Ishikawa (cell line): ENCODE data around the gene RPS6KA2.

Source experiments
- CEBPB ChIP-seq: IDR thresholded peaks from 2 replicates; pipeline ENCODE4 v1.6.1; 2012
- CREB1 ChIP-seq: IDR thresholded peaks from 2 replicates; pipeline ENCODE4 v1.6.1; 2012; ENCODE audit warnings: low read depth
- EGR1 ChIP-seq: IDR thresholded peaks from 2 replicates; pipeline ENCODE4 v1.6.1; 2012
- EP300 ChIP-seq: IDR thresholded peaks from 2 replicates; pipeline ENCODE4 v1.6.1; 2012; ENCODE audit warnings: borderline replicate concordance
- FOXM1 ChIP-seq: IDR thresholded peaks from 2 replicates; pipeline ENCODE4 v1.6.1; 2012; ENCODE audit warnings: low read depth, borderline replicate concordance
- NFIC ChIP-seq: IDR thresholded peaks from 2 replicates; pipeline ENCODE4 v1.6.1; 2012
- RAD21 ChIP-seq: IDR thresholded peaks from 2 replicates; pipeline ENCODE4 v1.6.1; 2012; ENCODE audit warnings: low read depth
- TAF1 ChIP-seq: IDR thresholded peaks from 2 replicates; pipeline ENCODE4 v1.6.1; 2012; ENCODE audit warnings: low read depth, mild to moderate bottlenecking
- TCF12 ChIP-seq: IDR thresholded peaks from 2 replicates; pipeline ENCODE4 v1.6.1; 2012; ENCODE audit warnings: low read depth
- TEAD4 ChIP-seq: IDR thresholded peaks from 2 replicates; pipeline ENCODE4 v1.6.1; 2012
- YY1 ChIP-seq: IDR thresholded peaks from 2 replicates; pipeline ENCODE4 v1.6.1; 2012; ENCODE audit warnings: low read depth
- ZBTB7A ChIP-seq: IDR thresholded peaks from 2 replicates; pipeline ENCODE4 v1.6.1; 2012; ENCODE audit warnings: low read depth
- TF ChIP-seq, protein P1 (sequence below): IDR thresholded peaks from 2 replicates; pipeline ENCODE4 v1.6.1; 2012
- TF ChIP-seq, protein P2 (sequence below): IDR thresholded peaks from 2 replicates; pipeline ENCODE4 v1.6.1; 2012
- TF ChIP-seq, protein P3 (sequence below): IDR thresholded peaks from 2 replicates; pipeline ENCODE4 v1.6.1; 2012; ENCODE audit warnings: low read depth, mild to moderate bottlenecking

Gene RPS6KA2

DNA sequence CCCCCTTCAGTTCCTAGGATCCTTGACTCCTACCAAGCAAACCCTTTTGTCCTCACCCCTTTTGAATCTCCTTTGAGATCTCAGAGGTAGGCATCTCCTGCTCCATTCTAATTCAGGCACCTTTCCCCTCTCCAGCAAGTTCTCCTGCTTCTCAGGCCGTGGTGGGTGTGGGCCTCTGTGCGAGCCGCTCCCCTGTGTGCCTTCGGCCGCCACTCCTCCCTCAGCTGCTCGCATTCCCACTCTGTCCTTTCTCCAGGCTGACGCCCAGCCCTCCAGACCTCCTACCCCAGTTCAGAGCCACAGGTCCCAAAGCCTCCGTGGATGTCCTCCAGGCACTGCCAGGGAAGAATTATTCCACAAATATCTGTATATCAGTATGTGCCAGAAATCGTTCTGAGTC lies 19.7 kb upstream of the RPS6KA2 start:
- TF ChIP-seq TAF1, result no peak
- TF ChIP-seq TCF12, result no peak
- TF ChIP-seq, protein P1, sequence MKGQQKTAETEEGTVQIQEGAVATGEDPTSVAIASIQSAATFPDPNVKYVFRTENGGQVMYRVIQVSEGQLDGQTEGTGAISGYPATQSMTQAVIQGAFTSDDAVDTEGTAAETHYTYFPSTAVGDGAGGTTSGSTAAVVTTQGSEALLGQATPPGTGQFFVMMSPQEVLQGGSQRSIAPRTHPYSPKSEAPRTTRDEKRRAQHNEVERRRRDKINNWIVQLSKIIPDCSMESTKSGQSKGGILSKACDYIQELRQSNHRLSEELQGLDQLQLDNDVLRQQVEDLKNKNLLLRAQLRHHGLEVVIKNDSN, result no peak

GRCh38 chr6:166645896-166646295 lies 18.8 kb upstream of the RPS6KA2 start:
- TF ChIP-seq RAD21, result no peak

DNA sequence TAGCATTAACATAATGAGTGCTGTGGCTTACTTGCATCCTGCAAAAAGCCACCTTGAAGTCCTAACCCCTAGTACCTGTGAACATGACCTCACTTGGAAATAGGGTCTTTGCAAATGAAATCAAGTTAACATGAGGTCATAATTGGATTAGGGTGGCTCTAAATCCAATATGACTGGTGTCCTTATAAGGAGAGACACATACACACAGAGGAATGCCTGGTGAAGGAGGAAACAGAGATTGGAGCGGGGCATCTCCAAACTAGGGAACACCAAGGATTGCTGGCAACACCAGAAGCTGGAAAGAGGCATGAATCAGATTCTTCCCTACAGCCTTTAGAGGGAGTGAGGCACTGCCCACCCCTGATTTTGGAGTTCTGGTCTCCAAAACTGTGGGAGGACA lies 17.6 kb upstream of the RPS6KA2 start:
- TF ChIP-seq, protein P1, result no peak
- TF ChIP-seq EP300 (no peak), ZBTB7A (no peak), CREB1 (no peak), TEAD4 (no peak), TCF12 (no peak), NFIC (no peak), EGR1 (no peak), TAF1 (no peak), CEBPB (no peak), YY1 (no peak), FOXM1 (no peak), RAD21 (no peak)
- TF ChIP-seq, protein P2, sequence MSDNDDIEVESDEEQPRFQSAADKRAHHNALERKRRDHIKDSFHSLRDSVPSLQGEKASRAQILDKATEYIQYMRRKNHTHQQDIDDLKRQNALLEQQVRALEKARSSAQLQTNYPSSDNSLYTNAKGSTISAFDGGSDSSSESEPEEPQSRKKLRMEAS, result no peak
- TF ChIP-seq, protein P3, sequence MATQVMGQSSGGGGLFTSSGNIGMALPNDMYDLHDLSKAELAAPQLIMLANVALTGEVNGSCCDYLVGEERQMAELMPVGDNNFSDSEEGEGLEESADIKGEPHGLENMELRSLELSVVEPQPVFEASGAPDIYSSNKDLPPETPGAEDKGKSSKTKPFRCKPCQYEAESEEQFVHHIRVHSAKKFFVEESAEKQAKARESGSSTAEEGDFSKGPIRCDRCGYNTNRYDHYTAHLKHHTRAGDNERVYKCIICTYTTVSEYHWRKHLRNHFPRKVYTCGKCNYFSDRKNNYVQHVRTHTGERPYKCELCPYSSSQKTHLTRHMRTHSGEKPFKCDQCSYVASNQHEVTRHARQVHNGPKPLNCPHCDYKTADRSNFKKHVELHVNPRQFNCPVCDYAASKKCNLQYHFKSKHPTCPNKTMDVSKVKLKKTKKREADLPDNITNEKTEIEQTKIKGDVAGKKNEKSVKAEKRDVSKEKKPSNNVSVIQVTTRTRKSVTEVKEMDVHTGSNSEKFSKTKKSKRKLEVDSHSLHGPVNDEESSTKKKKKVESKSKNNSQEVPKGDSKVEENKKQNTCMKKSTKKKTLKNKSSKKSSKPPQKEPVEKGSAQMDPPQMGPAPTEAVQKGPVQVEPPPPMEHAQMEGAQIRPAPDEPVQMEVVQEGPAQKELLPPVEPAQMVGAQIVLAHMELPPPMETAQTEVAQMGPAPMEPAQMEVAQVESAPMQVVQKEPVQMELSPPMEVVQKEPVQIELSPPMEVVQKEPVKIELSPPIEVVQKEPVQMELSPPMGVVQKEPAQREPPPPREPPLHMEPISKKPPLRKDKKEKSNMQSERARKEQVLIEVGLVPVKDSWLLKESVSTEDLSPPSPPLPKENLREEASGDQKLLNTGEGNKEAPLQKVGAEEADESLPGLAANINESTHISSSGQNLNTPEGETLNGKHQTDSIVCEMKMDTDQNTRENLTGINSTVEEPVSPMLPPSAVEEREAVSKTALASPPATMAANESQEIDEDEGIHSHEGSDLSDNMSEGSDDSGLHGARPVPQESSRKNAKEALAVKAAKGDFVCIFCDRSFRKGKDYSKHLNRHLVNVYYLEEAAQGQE, result no peak

DNA sequence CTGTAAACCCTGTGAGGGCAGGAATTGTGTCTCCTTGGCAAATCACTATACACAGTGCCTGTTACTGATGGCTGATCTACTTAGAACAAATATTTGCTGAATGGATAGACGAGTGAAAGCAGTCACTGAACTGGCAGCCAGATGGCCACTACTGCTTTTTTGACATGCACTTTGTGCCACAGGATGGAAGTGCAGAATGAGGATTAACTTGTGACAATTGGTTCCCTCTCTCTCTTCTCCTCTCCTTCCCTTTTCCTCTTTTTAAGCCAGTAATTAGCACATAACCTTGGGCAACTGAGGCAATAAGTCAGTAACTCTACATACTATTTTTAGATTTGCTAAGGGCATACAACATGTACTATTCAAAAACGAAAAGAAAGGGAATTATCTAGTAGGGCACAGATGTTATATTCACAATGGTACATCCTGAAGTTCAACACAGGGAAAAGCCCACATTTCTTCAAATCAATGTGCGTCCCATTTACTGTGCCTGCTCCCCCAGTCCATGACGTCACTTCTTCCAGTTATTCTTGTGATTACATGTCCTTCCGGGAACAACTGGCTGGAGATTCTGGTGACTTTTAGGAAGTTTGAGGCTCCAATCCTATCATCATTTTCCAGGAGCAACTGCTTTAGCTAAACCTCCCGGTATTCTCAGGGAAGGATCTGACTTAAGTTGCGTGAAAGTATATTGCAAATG lies 17.0 kb upstream of the RPS6KA2 start:
- TF ChIP-seq, protein P2, result no peak
- TF ChIP-seq, protein P1, result no peak
- TF ChIP-seq TAF1 (no peak), CEBPB (no peak), ZBTB7A (no peak), TCF12 (no peak), EP300 (no peak), CREB1 (no peak), TEAD4 (no peak), NFIC (no peak), FOXM1 (no peak), YY1 (no peak), EGR1 (no peak), RAD21 (no peak)
- TF ChIP-seq, protein P3, result no peak

GRCh38 chr6:166642646-166643045 lies 15.6 kb upstream of the RPS6KA2 start:
- TF ChIP-seq TEAD4, result no peak
- no peak for TF ChIP-seq EGR1
- no peak for TF ChIP-seq FOXM1
- no peak for TF ChIP-seq TCF12
- TF ChIP-seq EP300, result no peak
- TF ChIP-seq, protein P2, result no peak
- no peak for TF ChIP-seq ZBTB7A
- TF ChIP-seq, protein P3, result no peak
- TF ChIP-seq, protein P1, result no peak
- no peak for TF ChIP-seq CEBPB
- no peak for TF ChIP-seq TAF1
- no peak for TF ChIP-seq CREB1
- TF ChIP-seq RAD21, result no peak
